Measurements from ENCODE around the gene CLNS1A. TPM values are rescaled to one million over a fixed set of nuclear protein-coding genes. Genes with fewer than 3 reads are reported as not detected.

CLNS1A gene
- total and polyA plus RNA-seq, 7 donors, result 45.5 to 157 (median 90.3) TPM

- H3K4me1 ChIP-seq, result peaks cover 0 to 12% (median 2%) of the 10 kb centered on the region in 4 donors
- TF ChIP-seq CTCF (IDR thresholded peaks at IDR 0.05) (no peak), EP300 (IDR thresholded peaks at IDR 0.05) (no peak), POLR2A (IDR thresholded peaks at IDR 0.05) (no peak), POLR2AphosphoS5 (IDR thresholded peaks at IDR 0.05) (no peak)
- no peak overlapping the region for H3K27ac ChIP-seq
- no peaks in the 10 kb centered on the region for H3K9me3 ChIP-seq
- H3K36me3 ChIP-seq, result peaks cover 0 to 19% (median 3%) of the 10 kb centered on the region in 4 donors
- 76 to 83% methylated on average over 4 of the region's 4 CpGs for WGBS, 2 donors
- no peak for DNase-seq
- no peaks in the 10 kb centered on the region for H3K27me3 ChIP-seq
- intact Hi-C loops (cut with DNase I), result no loop called here
- no peak overlapping the region for H3K4me3 ChIP-seq
Measured at GRCh38 chr11:77630157-77630710, 7.4 kb downstream of the CLNS1A start.

GRCh38 chr11:77619576-77620198, 17.9 kb downstream of the CLNS1A start:
- Histone ChIP-seq H3K27me3 (no peaks in the 10 kb centered on the region), H3K27ac (no peak overlapping the region), H3K9me3 (no peaks in the 10 kb centered on the region), H3K4me3 (no peak overlapping the region), H3K4me1 (no peaks in the 10 kb centered on the region), H3K36me3 (peaks cover 15 to 95% (median 30%) of the 10 kb centered on the region in 4 donors)
- intact Hi-C loops (cut with DNase I), result no loop called here
- 83 to 85% methylated on average over 3 of the region's 3 CpGs for WGBS, 2 donors
- TF ChIP-seq CTCF (IDR thresholded peaks at IDR 0.05), result peak in 3 of 4 experiments; percentile 44 to 57 (median 56)
- TF ChIP-seq POLR2A (IDR thresholded peaks at IDR 0.05), result no peak
- TF ChIP-seq EP300 (IDR thresholded peaks at IDR 0.05), result no peak
- no peak for TF ChIP-seq POLR2AphosphoS5 (IDR thresholded peaks at IDR 0.05)
- DNase-seq, result no peak

GRCh38 chr11:77617892-77618291, 19.7 kb downstream of the CLNS1A start:
- Histone ChIP-seq H3K36me3 (peaks cover 11 to 93% (median 27%) of the 10 kb centered on the region in 4 donors), H3K27ac (no peak overlapping the region), H3K27me3 (no peaks in the 10 kb centered on the region), H3K9me3 (no peaks in the 10 kb centered on the region), H3K4me3 (no peak overlapping the region), H3K4me1 (no peaks in the 10 kb centered on the region)
- TF ChIP-seq POLR2A (IDR thresholded peaks at IDR 0.05) (no peak), CTCF (IDR thresholded peaks at IDR 0.05) (no peak), POLR2AphosphoS5 (IDR thresholded peaks at IDR 0.05) (no peak), EP300 (IDR thresholded peaks at IDR 0.05) (no peak)
- DNase-seq, result no peak
- intact Hi-C loops (cut with DNase I), result no loop called here
- 85 to 92% methylated on average over 3 of the region's 3 CpGs for WGBS, 2 donors

- Histone ChIP-seq H3K9me3 (no peaks in the 10 kb centered on the region), H3K4me1 (no peaks in the 10 kb centered on the region), H3K27me3 (no peaks in the 10 kb centered on the region), H3K36me3 (peaks cover 13 to 79% (median 23%) of the 10 kb centered on the region in 4 donors), H3K4me3 (no peak overlapping the region), H3K27ac (no peak overlapping the region)
- intact Hi-C loops (cut with DNase I), result no loop called here
- TF ChIP-seq POLR2A (IDR thresholded peaks at IDR 0.05) (no peak), POLR2AphosphoS5 (IDR thresholded peaks at IDR 0.05) (no peak), EP300 (IDR thresholded peaks at IDR 0.05) (no peak), CTCF (IDR thresholded peaks at IDR 0.05) (no peak)
- DNase-seq, result no peak
Measured at GRCh38 chr11:77611921-77612320, 25.7 kb downstream of the CLNS1A start.

Measured in sigmoid colon (tissue), 7 donors.